CD4-positive, alpha-beta T cell treated with Interferon gamma for 1 hour (primary cell): ENCODE results near the gene ANKRD44.

Experiments
- DNase-seq: peaks from one replicate; pipeline ENCODE4 v3.0.0-alpha.2; 2020

The ANKRD44 gene

DNA sequence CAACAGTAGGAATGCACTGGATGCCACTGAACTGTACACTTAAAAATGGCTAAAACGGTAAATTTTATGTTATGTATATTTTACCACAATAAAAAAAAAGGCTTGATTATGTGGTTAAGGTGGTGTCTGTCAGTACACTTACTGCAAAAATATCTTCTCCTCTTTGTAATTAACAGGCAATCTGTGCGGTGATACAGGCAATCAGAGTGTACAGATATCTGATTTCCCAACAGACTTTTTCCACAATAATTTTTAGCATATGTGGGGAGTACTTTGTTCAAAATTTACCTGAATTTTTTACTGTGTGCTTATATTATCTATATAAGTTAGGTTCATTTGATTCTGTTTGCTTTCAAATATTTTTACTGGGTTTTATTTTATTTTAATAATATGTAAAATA is 209.1 kb downstream of the ANKRD44 start:
- DNase-seq, result no peak

- no peak for DNase-seq
Observed at GRCh38 chr2:197097578-197098366, 212.8 kb downstream of the ANKRD44 start.

DNA sequence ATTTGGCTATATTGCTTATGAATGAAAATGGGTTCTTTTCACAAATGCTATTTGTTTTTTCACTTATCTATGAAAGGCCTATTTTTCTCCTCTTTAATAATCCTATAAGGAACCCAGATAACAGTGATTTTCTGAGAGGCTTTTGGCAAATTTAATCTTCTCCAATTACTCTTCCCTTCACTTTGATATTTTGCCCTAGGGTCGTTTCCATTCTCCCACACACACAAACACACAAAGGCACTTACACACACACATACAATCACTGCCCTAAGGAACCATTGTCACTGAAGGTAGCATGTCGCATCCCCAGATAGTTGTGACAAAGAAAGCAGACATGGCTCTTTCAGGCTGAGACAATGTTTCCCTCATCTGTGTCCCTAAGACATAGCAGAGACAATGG is 213.9 kb downstream of the ANKRD44 start:
- DNase-seq, result no peak

DNA sequence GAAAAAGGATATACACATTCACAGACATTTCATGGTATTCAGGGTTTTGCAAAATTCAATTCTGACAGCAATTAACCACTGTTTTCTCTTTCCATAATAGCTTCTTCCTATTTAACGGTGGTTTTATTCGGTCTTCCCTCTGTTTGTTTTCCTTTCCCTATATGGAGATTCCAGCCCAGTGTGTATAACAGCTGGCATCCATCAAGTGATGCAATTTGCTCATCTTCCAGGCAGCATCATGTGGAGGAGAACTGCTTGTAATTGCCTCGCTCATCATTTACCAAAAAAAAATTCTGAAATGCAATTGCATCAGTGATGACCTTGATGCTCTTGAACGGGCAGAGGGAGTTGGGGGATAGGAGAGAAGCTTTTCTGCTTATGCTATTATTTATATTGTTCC is 218.1 kb downstream of the ANKRD44 start:
- no peak for DNase-seq

GRCh38 chr2:197090742-197091367 is 219.7 kb downstream of the ANKRD44 start:
- no peak for DNase-seq

DNA sequence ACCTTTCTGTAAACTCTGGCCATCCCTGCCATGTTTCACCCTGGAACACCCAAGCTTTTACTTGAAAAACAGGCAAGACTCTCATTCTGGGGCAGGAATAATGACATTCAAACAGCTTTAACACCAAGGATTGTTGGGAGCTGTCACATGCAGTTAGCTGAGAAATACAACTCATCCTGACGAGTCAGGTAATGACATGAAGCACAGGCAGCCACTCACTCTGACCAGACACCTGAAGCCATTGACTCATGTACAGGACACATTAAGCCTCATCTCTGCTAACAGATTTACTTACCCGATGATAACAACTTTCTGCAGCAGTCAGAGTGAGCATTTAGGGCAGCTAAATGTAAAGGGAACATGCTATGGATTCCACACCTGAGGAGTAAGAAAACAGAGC is 220.9 kb downstream of the ANKRD44 start:
- no peak for DNase-seq

GRCh38 chr2:197088694-197089093 is 221.9 kb downstream of the ANKRD44 start:
- no peak for DNase-seq

- peak; percentile 33 for DNase-seq
Observed at GRCh38 chr2:197086500-197086899, 224.1 kb downstream of the ANKRD44 start.

GRCh38 chr2:197085665-197086064 is 224.9 kb downstream of the ANKRD44 start:
- no peak for DNase-seq

GRCh38 chr2:197081294-197081693 is 229.3 kb downstream of the ANKRD44 start:
- DNase-seq, result no peak

- no peak for DNase-seq
Observed at GRCh38 chr2:197080578-197081216, 229.9 kb downstream of the ANKRD44 start.

GRCh38 chr2:197079832-197080555 is 230.6 kb downstream of the ANKRD44 start:
- no peak for DNase-seq

GRCh38 chr2:197079414-197079813 is 231.2 kb downstream of the ANKRD44 start:
- DNase-seq, result no peak

DNA sequence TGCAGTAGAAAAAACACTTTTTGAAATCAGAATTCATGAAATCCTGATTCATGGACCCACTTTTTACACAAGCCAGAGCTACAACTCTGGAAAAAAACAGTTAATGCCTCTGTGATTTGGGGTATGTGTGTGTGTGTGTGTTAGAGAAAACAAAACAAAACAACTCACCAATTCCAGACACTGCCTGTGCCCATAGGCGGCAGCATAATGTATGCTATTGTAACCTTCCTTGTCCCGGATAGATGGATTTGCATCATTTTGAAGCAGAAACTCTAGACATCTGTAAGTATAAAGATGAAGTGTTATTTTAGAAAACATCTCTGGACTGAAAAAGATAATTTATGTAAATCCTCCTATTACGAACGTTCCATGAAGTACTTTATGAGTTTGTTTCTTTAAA is 232.0 kb downstream of the ANKRD44 start:
- DNase-seq, result no peak

GRCh38 chr2:197077336-197077735 is 233.2 kb downstream of the ANKRD44 start:
- DNase-seq, result no peak

GRCh38 chr2:197076652-197077051 is 233.9 kb downstream of the ANKRD44 start:
- DNase-seq, result no peak

GRCh38 chr2:197075754-197076337 is 234.7 kb downstream of the ANKRD44 start:
- no peak for DNase-seq

DNA sequence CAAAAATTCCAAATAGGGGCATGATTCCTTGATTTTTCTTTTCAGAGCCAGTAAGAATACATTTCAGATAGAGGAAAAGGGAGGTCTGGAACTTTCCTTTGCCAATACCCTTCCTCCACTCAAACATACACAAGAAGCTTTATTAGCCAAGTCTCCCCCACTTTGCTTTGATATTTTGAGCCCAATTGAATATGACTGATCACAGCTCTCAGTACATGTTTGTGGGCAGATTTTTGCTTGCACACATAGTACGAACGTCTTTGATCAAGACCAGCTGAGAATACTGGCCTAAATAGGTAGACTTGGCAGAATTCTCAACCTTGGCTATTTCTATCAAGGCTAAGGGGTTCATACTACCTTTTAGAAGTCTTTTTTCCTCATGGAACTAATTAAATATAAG is 235.3 kb downstream of the ANKRD44 start:
- DNase-seq, result no peak

- DNase-seq, result no peak
Observed at GRCh38 chr2:197073701-197074433, 236.7 kb downstream of the ANKRD44 start.

- no peak for DNase-seq
Observed at GRCh38 chr2:197073270-197073669, 237.3 kb downstream of the ANKRD44 start.

DNA sequence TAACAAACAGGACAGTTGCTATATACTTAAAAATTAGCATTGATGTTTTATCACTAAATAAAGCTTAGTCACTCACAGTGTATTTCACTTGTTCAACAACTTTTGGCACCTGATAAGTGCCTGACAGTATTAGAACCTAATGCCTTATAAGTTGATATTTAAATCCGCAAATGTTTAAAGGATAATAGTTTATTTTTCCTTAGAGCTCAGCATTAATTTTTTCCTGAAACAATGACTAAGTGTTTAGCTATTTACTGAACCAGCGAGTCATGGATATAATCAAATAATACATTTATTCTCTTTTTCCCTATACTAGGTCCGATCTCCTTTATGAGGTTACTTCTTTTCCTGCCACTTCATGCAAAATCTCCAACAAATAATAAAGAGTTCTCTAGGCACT is 238.0 kb downstream of the ANKRD44 start:
- no peak for DNase-seq

DNA sequence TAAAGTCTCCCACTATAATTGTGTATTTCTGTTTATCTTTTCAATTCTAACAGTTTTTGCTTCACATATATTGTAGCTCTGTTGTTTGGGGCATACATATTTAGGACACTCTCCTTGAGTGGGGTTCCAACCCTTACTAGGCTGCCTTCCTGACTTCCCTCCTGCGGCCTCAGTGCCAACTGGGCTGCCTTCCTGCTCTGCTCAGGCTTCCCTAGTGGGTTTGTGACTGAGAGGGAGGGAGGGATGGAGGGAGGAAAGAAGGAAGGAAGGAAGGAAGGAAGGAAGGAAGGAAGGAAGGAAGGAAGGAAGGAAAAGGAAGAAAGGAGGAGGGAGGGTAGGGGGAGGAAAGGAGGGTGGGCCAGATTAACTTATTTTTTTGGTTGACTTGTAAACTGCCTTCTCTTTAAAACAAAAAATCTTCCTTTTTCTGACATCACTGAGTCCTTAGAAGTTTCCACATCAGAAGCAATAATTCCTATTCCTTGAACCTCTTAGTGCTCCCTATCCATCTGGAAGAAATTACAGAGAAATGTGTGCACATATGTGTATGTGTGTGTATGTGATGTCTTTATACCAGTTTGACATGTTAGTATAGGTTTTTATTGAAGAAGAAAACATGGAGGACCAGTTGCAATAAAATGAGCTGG is 238.7 kb downstream of the ANKRD44 start:
- no peak for DNase-seq
